Right ventricle myocardium inferior (tissue), 1 donor: Measurements from ENCODE around the gene ZFAND3. TPM values are rescaled to one million over a fixed set of nuclear protein-coding genes. Genes with fewer than 3 reads are reported as not detected.

Experiments
- ATAC-seq: fragments of 200-7000 bp; cut with Tn5 transposase; one replicate; pipeline ENCODE4 v1.9.1; 2020; ENCODE audit warnings: mild to moderate bottlenecking, moderate library complexity
- DNase-seq: peaks from one replicate; pipeline ENCODE4 v3.0.0; 2021; ENCODE audit errors: missing footprints
- intact Hi-C: fragments of 100-400 bp; cut with DNase I; formaldehyde crosslinking; loops from one replicate; pipeline ENCODE4 v1.11.0; 2022
- total RNA-seq: library from RNA; stranded (reverse); fragmentation: NEBNext Ultra II Directional; extraction: Animal tissue kit (Norgen Biotek cat#: 25700); gene quantifications from one replicate; pipeline ENCODE4 v1.2.1, GENCODE V29; 2021
- donor health status: DM: no; HTN: yes; CAD: no; lungs with severe emphysema.

The ZFAND3 gene
- total RNA-seq, 1 donor from 2014 or later = 84.1 TPM

- ATAC-seq (no peak), DNase-seq (no peak)
- intact Hi-C loops = no loop called here
These were observed 351.3 kb downstream of the ZFAND3 start for GRCh38 chr6:38170666-38171355.

GRCh38 chr6:38171997-38172738, 352.6 kb downstream of the ZFAND3 start:
- DNase-seq (peak; percentile 62), ATAC-seq (no peak)
- intact Hi-C loops = no loop called here

- intact Hi-C loops = no loop called here
- DNase-seq (no peak), ATAC-seq (no peak)
These were observed 353.3 kb downstream of the ZFAND3 start for GRCh38 chr6:38172739-38173410.

GRCh38 chr6:38173909-38174308, 354.4 kb downstream of the ZFAND3 start:
- ATAC-seq = no peak
- intact Hi-C loops = no loop called here
- DNase-seq = no peak

- ATAC-seq (no peak), DNase-seq (no peak)
- intact Hi-C loops = no loop called here
These were observed 354.8 kb downstream of the ZFAND3 start for GRCh38 chr6:38174315-38174714.

GRCh38 chr6:38174806-38175495, 355.4 kb downstream of the ZFAND3 start:
- no peak for DNase-seq
- intact Hi-C loops = no loop called here
- no peak for ATAC-seq

- intact Hi-C loops = no loop called here
- DNase-seq (no peak), ATAC-seq (no peak)
These were observed 356.3 kb downstream of the ZFAND3 start for GRCh38 chr6:38175786-38176185.

- no peak for ATAC-seq
- intact Hi-C loops = no loop called here
- no peak for DNase-seq
These were observed 357.5 kb downstream of the ZFAND3 start for GRCh38 chr6:38176797-38177751.

GRCh38 chr6:38177882-38178583, 358.5 kb downstream of the ZFAND3 start:
- DNase-seq (no peak), ATAC-seq (no peak)
- intact Hi-C loops = no loop called here

GRCh38 chr6:38178584-38178886, 359.0 kb downstream of the ZFAND3 start:
- intact Hi-C loops = no loop called here

GRCh38 chr6:38179300-38179699, 359.8 kb downstream of the ZFAND3 start:
- intact Hi-C loops = no loop called here
- DNase-seq (no peak), ATAC-seq (no peak)

More at GRCh38 chr6:38178584-38178886, 359.0 kb downstream of the ZFAND3 start:
- ATAC-seq (no peak), DNase-seq (no peak)

GRCh38 chr6:38179794-38180430, 360.4 kb downstream of the ZFAND3 start:
- ATAC-seq = no peak
- no peak for DNase-seq
- intact Hi-C loops = no loop called here

- no peak for ATAC-seq
- no peak for DNase-seq
- intact Hi-C loops = no loop called here
These were observed 361.1 kb downstream of the ZFAND3 start for GRCh38 chr6:38180586-38180985.

GRCh38 chr6:38182426-38182825, 362.9 kb downstream of the ZFAND3 start:
- intact Hi-C loops = no loop called here
- no peak for DNase-seq
- ATAC-seq = no peak

- DNase-seq (no peak), ATAC-seq (no peak)
- intact Hi-C loops = no loop called here
These were observed 364.5 kb downstream of the ZFAND3 start for GRCh38 chr6:38183856-38184584.

- ATAC-seq (no peak), DNase-seq (no peak)
- intact Hi-C loops = no loop called here
These were observed 365.1 kb downstream of the ZFAND3 start for GRCh38 chr6:38184585-38185080.

- DNase-seq = no peak
- no peak for ATAC-seq
- intact Hi-C loops = no loop called here
These were observed 365.7 kb downstream of the ZFAND3 start for GRCh38 chr6:38185244-38185643.
